A549 (cell line): ENCODE measurements around the gene SPTLC3. TPM values are rescaled to one million over a fixed set of nuclear protein-coding genes. Genes with fewer than 3 reads are reported as not detected.

Experiments
- ATAC-seq, 2 experiments: fragments of 200-7000 bp in 1 of 2; fragments of >200 bp in 1 of 2; cut with Nextera tagmentation in 1 of 2; cut with Tn5 transposase in 1 of 2; 3 replicates each; pipeline versions ENCODE4 v1.8.0 to v1.9.1; 2018 to 2020; ENCODE audit warnings: mild to moderate bottlenecking in 1 of 2, moderate library complexity in 1 of 2
- CTCF ChIA-PET: fragments of 300-600 bp; sonication (Branson Sonifier 250); formaldehyde crosslinking; extraction: SDS; loops from one replicate; lab custom pipeline; 2021; ENCODE audit warnings: antibody characterized with exemption, inconsistent platforms; lab: Yijun Ruan, JAX
- POLR2A ChIA-PET: fragments of 350-600 bp; formaldehyde crosslinking; extraction: SDS; loops from one replicate; lab custom pipeline; 2021; ENCODE audit warnings: antibody characterized with exemption, inconsistent platforms; lab: Yijun Ruan, JAX
- DNase-seq, 2 experiments: peaks; one replicate each; pipeline versions ENCODE4 v3.0.0 to v3.0.0-alpha.2; 2011 to 2016; ENCODE audit warnings: low read depth in 1 of 2, low spot score in 1 of 2
- FAIRE-seq: peaks from 2 replicates; lab custom pipeline; 2011; peaks lifted over from hg19 to GRCh38; lab: Jason Lieb, UNC
- H3K27ac ChIP-seq, 2 experiments: fragments of >200 bp; sonication (Bioruptor Twin); formaldehyde crosslinking; 3 replicates each; pipeline ENCODE4 v1.5.1; 2016 to 2017
- H3K4me1 ChIP-seq: fragments of >200 bp; sonication (Bioruptor Twin); formaldehyde crosslinking; 3 replicates; pipeline ENCODE4 v1.6.1; 2016
- H3K4me2 ChIP-seq: fragments of >200 bp; sonication (Bioruptor Twin); formaldehyde crosslinking; 3 replicates; pipeline ENCODE4 v1.6.1; 2016
- H3K4me3 ChIP-seq: fragments of >200 bp; sonication (Bioruptor Twin); formaldehyde crosslinking; 3 replicates; pipeline ENCODE4 v1.5.1; 2016
- H3K9me3 ChIP-seq: fragments of >200 bp; sonication (Bioruptor Twin); formaldehyde crosslinking; 3 replicates; pipeline ENCODE4 v1.6.1; 2016
- BHLHE40 ChIP-seq: IDR thresholded peaks from 2 replicates; pipeline ENCODE4 v1.6.1; 2012; ENCODE audit warnings: low read depth, low read length, inconsistent platforms
- CEBPB ChIP-seq, 2 experiments: fragments of >200 bp in 1 of 2; sonication (Bioruptor Twin) in 1 of 2; formaldehyde crosslinking in 1 of 2; IDR thresholded peaks; 2 replicates each; pipeline ENCODE4 v1.6.1; 2012 to 2016
- CHD4 ChIP-seq: fragments of 200-600 bp; sonication (generic); IDR thresholded peaks from 2 replicates; pipeline ENCODE4 v1.6.1; 2016; ENCODE audit warnings: antibody characterized with exemption, mild to moderate bottlenecking, borderline replicate concordance
- E2F6 ChIP-seq: IDR thresholded peaks from 2 replicates; pipeline ENCODE4 v1.6.1; 2012; ENCODE audit warnings: low read depth, borderline replicate concordance
- EP300 ChIP-seq, 2 experiments: fragments of >200 bp; sonication (Bioruptor Twin); formaldehyde crosslinking; IDR thresholded peaks; 2 replicates in 1 of 2; 3 replicates in 1 of 2; pipeline ENCODE4 v1.6.1; 2016 to 2017
- ESRRA ChIP-seq: fragments of 150-350 bp; IDR thresholded peaks from 2 replicates; pipeline ENCODE4 v1.6.1; 2014; ENCODE audit warnings: mild to moderate bottlenecking, low read length, borderline replicate concordance
- FOSL2 ChIP-seq, 2 experiments: fragments of 450-650 bp in 1 of 2; fragments of >200 bp in 1 of 2; sonication (Bioruptor Twin) in 1 of 2; formaldehyde crosslinking; IDR thresholded peaks; 2 replicates each; pipeline versions ENCODE4 v1.5.0 to v1.6.1; 2016 to 2020; ENCODE audit warnings: mild to moderate bottlenecking in 1 of 2, moderate library complexity in 1 of 2
- GATA3 ChIP-seq: IDR thresholded peaks from 2 replicates; pipeline ENCODE4 v1.6.1; 2012; ENCODE audit warnings: borderline replicate concordance
- HDAC2 ChIP-seq: fragments of 200-600 bp; sonication (generic); IDR thresholded peaks from 2 replicates; pipeline ENCODE4 v1.6.1; 2016
- HMGXB4 ChIP-seq: fragments of 250-450 bp; sonication (Bioruptor Pico); IDR thresholded peaks from 2 replicates; pipeline ENCODE4 v1.5.0; 2021; ENCODE audit warnings: mild to moderate bottlenecking, moderate library complexity, borderline replicate concordance
- HOXA7 ChIP-seq: fragments of 250-450 bp; sonication (Bioruptor Pico); IDR thresholded peaks from 2 replicates; pipeline ENCODE4 v1.5.0; 2020; ENCODE audit warnings: mild to moderate bottlenecking, moderate library complexity
- HOXB5 ChIP-seq: fragments of 250-450 bp; sonication (Bioruptor Pico); IDR thresholded peaks from 2 replicates; pipeline ENCODE4 v1.5.0; 2020; ENCODE audit warnings: mild to moderate bottlenecking, moderate library complexity
- JUNB ChIP-seq: fragments of >200 bp; sonication (Bioruptor Twin); formaldehyde crosslinking; IDR thresholded peaks from 2 replicates; pipeline ENCODE4 v1.6.1; 2016
- KDM1A ChIP-seq: fragments of 200-600 bp; sonication (generic); IDR thresholded peaks from 2 replicates; pipeline ENCODE4 v1.6.1; 2016; ENCODE audit warnings: low read depth, mild to moderate bottlenecking
- MAX ChIP-seq: IDR thresholded peaks from 2 replicates; pipeline ENCODE4 v1.6.1; 2012
- NPAS2 ChIP-seq: fragments of 250-450 bp; sonication (Bioruptor Pico); IDR thresholded peaks from 2 replicates; pipeline ENCODE4 v1.8.0; 2022; ENCODE audit warnings: mild to moderate bottlenecking, moderate library complexity, borderline replicate concordance
- NR3C1 ChIP-seq: fragments of >200 bp; sonication (Bioruptor Twin); formaldehyde crosslinking; IDR thresholded peaks from 3 replicates; pipeline ENCODE4 v1.6.1; 2017
- RARB ChIP-seq: fragments of 250-450 bp; sonication (Bioruptor Pico); IDR thresholded peaks from 2 replicates; pipeline ENCODE4 v1.8.0; 2021; ENCODE audit warnings: mild to moderate bottlenecking, moderate library complexity
- RCOR1 ChIP-seq: fragments of 150-350 bp; IDR thresholded peaks from 2 replicates; pipeline ENCODE4 v1.6.1; 2014; ENCODE audit warnings: antibody characterized with exemption, low read length, low read depth
- RNF2 ChIP-seq: fragments of 200-600 bp; sonication (generic); IDR thresholded peaks from 2 replicates; pipeline ENCODE4 v1.6.1; 2016; ENCODE audit warnings: low read depth, mild to moderate bottlenecking, antibody characterized with exemption, moderate library complexity, borderline replicate concordance
- SMC3 ChIP-seq: fragments of >200 bp; sonication (Bioruptor Twin); formaldehyde crosslinking; IDR thresholded peaks from 3 replicates; pipeline ENCODE4 v1.6.1; 2018; ENCODE audit warnings: inconsistent platforms
- SREBF2 ChIP-seq: fragments of 450-650 bp; IDR thresholded peaks from 2 replicates; pipeline ENCODE4 v1.6.1; 2014; ENCODE audit warnings: mild to moderate bottlenecking, moderate library complexity
- TFCP2L1 ChIP-seq: fragments of 250-450 bp; sonication (Bioruptor Pico); IDR thresholded peaks from 2 replicates; pipeline ENCODE4 v1.5.0; 2021; ENCODE audit warnings: mild to moderate bottlenecking
- TP53 ChIP-seq: fragments of 250-450 bp; sonication (Bioruptor Pico); IDR thresholded peaks from 2 replicates; pipeline ENCODE4 v1.5.0; 2021; ENCODE audit warnings: mild to moderate bottlenecking, moderate library complexity
- ZC3H11A ChIP-seq: fragments of 450-650 bp; IDR thresholded peaks from 2 replicates; pipeline ENCODE4 v1.6.1; 2014; ENCODE audit warnings: antibody characterized with exemption, mild to moderate bottlenecking
- ZFP36 ChIP-seq: fragments of 450-650 bp; IDR thresholded peaks from 2 replicates; pipeline ENCODE4 v1.6.1; 2014; ENCODE audit warnings: borderline replicate concordance; ENCODE audit not compliant: partially characterized antibody
- WGBS: methylation state at CpG from one replicate; pipeline ENCODE4 v1.1.6; 2017; ENCODE audit errors: missing lambda C conversion rate; 5-methylcytosine and 5-hydroxymethylcytosine counted together
- polyA plus RNA-seq, 4 experiments: library from polyadenylated mRNA; depleted of rRNA in 3 of 4; stranded (reverse); fragments of >200 nt; fragmentation: RNase III in 1 of 4; extraction: RNeasy Plus Mini Kit Qiagen cat#74134 plus additional on column Dnase treatment in 1 of 4; gene quantifications; 2 replicates in 3 of 4; 3 replicates in 1 of 4; pipeline ENCODE4 v1.2.3, GENCODE V29; 2011 to 2017

The SPTLC3 gene
- polyA plus RNA-seq, 2 of the 4 experiments (the other 2 are of a cell fraction), result 0.10 to 0.57 TPM

GRCh38 chr20:13062789-13063188 is 54.0 kb downstream of the SPTLC3 start:
- 39% methylated on average over 2 of the region's 2 CpGs for WGBS
- Histone ChIP-seq H3K27ac (no peak overlapping the region), H3K9me3 (peaks cover 9% of the 10 kb centered on the region; the same call in 1 of the 3 replicates), H3K4me2 (no peak overlapping the region), H3K4me3 (no peak overlapping the region), H3K4me1 (no peaks in the 10 kb centered on the region)
- ATAC-seq, result no peak
- ChIA-PET CTCF (interaction anchor here (0.6 kb wide), 1 partner anchor 709 kb away, joined by 4 read pairs; no protein-coding TSS in a partner anchor), POLR2A (no interaction called here)
- no peak for FAIRE-seq
- no peak for TF ChIP-seq NPAS2
- no peak for TF ChIP-seq HDAC2
- no peak for TF ChIP-seq GATA3
- no peak for DNase-seq

- CTCF ChIA-PET, result interaction anchor here (0.6 to 1.6 kb wide), 2 partner anchors 48 to 98 kb away, joined by 4 to 5 read pairs; no protein-coding TSS in a partner anchor
- Histone ChIP-seq H3K9me3 (peaks cover 9% of the 10 kb centered on the region; the same call in 1 of the 3 replicates), H3K4me1 (no peaks in the 10 kb centered on the region), H3K4me2 (no peak overlapping the region), H3K4me3 (no peak overlapping the region), H3K27ac (no peak overlapping the region)
- FAIRE-seq (no peak), ATAC-seq (no peak), DNase-seq (no peak)
- WGBS, result 20% methylated on average over 3 of the region's 3 CpGs
- no peak for TF ChIP-seq RNF2
- POLR2A ChIA-PET, result no interaction called here
Observed at GRCh38 chr20:13068336-13068735, 59.6 kb downstream of the SPTLC3 start.

GRCh38 chr20:13081877-13082276 is 73.1 kb downstream of the SPTLC3 start:
- H3K4me3 ChIP-seq, result no peak overlapping the region
- no peak overlapping the region for H3K27ac ChIP-seq
- TF ChIP-seq HOXB5 (CRISPR knock-in tag) (no peak), HOXA7 (no peak), HMGXB4 (CRISPR knock-in tag) (no peak), TFCP2L1 (CRISPR knock-in tag) (no peak), ZFP36 (no peak), MAX (no peak), FOSL2 (IDR thresholded peaks at IDR 0.05) (no peak), FOSL2 (CRISPR knock-in tag; IDR thresholded peaks at IDR 0.05) (no peak), ZC3H11A (no peak), KDM1A (no peak), RCOR1 (no peak), RNF2 (no peak), CEBPB (IDR thresholded peaks at IDR 0.05) (no peak), SMC3 (no peak), RARB (CRISPR knock-in tag) (no peak), E2F6 (no peak)
- TF ChIP-seq, all 56 proteins: peak for 0
- FAIRE-seq, result peak; percentile 56
- Histone ChIP-seq H3K9me3 (no peaks in the 10 kb centered on the region), H3K4me1 (no peaks in the 10 kb centered on the region), H3K4me2 (no peak overlapping the region)
- 2% methylated on average over 1 of the region's 1 CpG for WGBS
- ChIA-PET CTCF (no interaction called here), POLR2A (no interaction called here)
- no peak for ATAC-seq
- no peak for DNase-seq

GRCh38 chr20:13082378-13082777 is 73.6 kb downstream of the SPTLC3 start:
- no peaks in the 10 kb centered on the region for H3K4me1 ChIP-seq
- H3K4me3 ChIP-seq, result no peak overlapping the region
- ATAC-seq (no peak), FAIRE-seq (no peak), DNase-seq (no peak)
- CTCF ChIA-PET, result interaction anchor here (1.8 kb wide), 1 partner anchor 19 kb away, joined by 3 read pairs; no protein-coding TSS in a partner anchor
- H3K4me2 ChIP-seq, result no peak overlapping the region
- H3K9me3 ChIP-seq, result no peaks in the 10 kb centered on the region
- TF ChIP-seq HMGXB4 (CRISPR knock-in tag), result no peak
- no peak for TF ChIP-seq BHLHE40
- no peak for TF ChIP-seq ESRRA
- no peak for TF ChIP-seq TFCP2L1 (CRISPR knock-in tag)
- no peak for TF ChIP-seq CEBPB (IDR thresholded peaks at IDR 0.05)
- no peak for TF ChIP-seq E2F6
- TF ChIP-seq ZFP36, result no peak
- TF ChIP-seq JUNB, result no peak
- no peak for TF ChIP-seq RNF2
- TF ChIP-seq NPAS2, result no peak
- no peak for TF ChIP-seq SREBF2
- TF ChIP-seq TP53, result no peak
- TF ChIP-seq NR3C1, result no peak
- TF ChIP-seq RCOR1, result no peak
- TF ChIP-seq EP300 (IDR thresholded peaks at IDR 0.05), result no peak
- no peak for TF ChIP-seq CHD4
- POLR2A ChIA-PET, result no interaction called here
- no peak overlapping the region for H3K27ac ChIP-seq
